ENCODE results near the gene GALNTL6. TPM values are rescaled to one million over a fixed set of nuclear protein-coding genes. Genes with fewer than 3 reads are reported as not detected.

Gene GALNTL6
- total RNA-seq, 1 experiment from 2014 or later, result not detected

DNA sequence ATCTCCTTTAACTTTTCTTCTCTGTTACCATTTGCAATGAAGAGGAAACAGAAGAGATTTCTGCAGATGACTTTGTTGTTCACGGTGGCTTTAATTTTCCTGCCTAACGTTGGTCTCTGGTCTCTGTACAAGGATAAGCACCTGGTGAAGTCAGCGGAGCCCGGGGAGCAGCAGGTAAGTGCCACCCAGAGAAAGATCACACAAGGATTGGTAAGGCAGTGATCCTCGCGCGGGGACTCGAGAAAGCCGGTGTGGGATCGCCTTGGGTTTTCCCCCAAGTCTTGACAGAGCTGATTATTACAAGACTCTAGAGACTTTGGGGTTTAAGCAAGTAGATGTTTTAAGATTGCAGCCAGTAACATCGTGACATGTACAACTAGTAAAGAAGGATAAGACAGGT is 1.3 kb downstream of the GALNTL6 start:
- BruUV-seq (replicated peaks), result no TSS peak
- Histone ChIP-seq H3K4me2 (ENCODE audit: low read length) (no peak overlapping the region), H4K20me1 (ENCODE audit: insufficient read depth) (no peaks in the 10 kb centered on the region; the same call in 1 of the 2 replicates), H3K4me1 (ENCODE audit: control insufficient read depth in 1 of 2, insufficient read depth in 2 of 2, low read length in 2 of 2) (no peaks in the 10 kb centered on the region), H3K36me3 (ENCODE audit: control insufficient read depth in 1 of 2, insufficient read depth in 2 of 2, low read length in 2 of 2) (no peaks in the 10 kb centered on the region), H3K79me2 (ENCODE audit: insufficient read depth, low read length) (no peaks in the 10 kb centered on the region), H2AFZ (ENCODE audit: low read depth, low read length, poor library complexity, severe bottlenecking) (no peak overlapping the region), H3K9me2 (ENCODE audit: insufficient read depth) (no peaks in the 10 kb centered on the region), H3K27me3 (ENCODE audit: insufficient read depth, low read length) (no peaks in the 10 kb centered on the region), H3K9me3 (ENCODE audit: control insufficient read depth in 1 of 2, insufficient read depth in 1 of 2, low read depth in 1 of 2, low read length in 2 of 2) (no peaks in the 10 kb centered on the region), H3K4me3 (replicated peaks in 1 of 2; ENCODE audit: low read depth in 1 of 2, low read length in 2 of 2) (no peak overlapping the region), H3K9ac (ENCODE audit: low read length) (no peak overlapping the region), H3K27ac (ENCODE audit: low read depth, low read length) (no peak overlapping the region)
- ChIA-PET CTCF (no interaction called here), RAD21 (ENCODE audit: low non-redundant PET in 1 of 2, low total read pairs in 2 of 2, uncharacterized antibody in 2 of 2, unreplicated experiment in 2 of 2) (no interaction called here), POLR2A (no interaction called here)
- TF ChIP-seq, protein P1, sequence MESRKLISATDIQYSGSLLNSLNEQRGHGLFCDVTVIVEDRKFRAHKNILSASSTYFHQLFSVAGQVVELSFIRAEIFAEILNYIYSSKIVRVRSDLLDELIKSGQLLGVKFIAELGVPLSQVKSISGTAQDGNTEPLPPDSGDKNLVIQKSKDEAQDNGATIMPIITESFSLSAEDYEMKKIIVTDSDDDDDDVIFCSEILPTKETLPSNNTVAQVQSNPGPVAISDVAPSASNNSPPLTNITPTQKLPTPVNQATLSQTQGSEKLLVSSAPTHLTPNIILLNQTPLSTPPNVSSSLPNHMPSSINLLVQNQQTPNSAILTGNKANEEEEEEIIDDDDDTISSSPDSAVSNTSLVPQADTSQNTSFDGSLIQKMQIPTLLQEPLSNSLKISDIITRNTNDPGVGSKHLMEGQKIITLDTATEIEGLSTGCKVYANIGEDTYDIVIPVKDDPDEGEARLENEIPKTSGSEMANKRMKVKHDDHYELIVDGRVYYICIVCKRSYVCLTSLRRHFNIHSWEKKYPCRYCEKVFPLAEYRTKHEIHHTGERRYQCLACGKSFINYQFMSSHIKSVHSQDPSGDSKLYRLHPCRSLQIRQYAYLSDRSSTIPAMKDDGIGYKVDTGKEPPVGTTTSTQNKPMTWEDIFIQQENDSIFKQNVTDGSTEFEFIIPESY (IDR thresholded peaks at IDR 0.05; ENCODE audit: extremely low read depth, insufficient replicate concordance, low read length), result no peak
- TF ChIP-seq RAD21 (IDR thresholded peaks at IDR 0.05; ENCODE audit: low read depth), result no peak
- TF ChIP-seq FOSL1 (IDR thresholded peaks at IDR 0.05; ENCODE audit: low read depth), result no peak
- no peak for TF ChIP-seq SIN3A (IDR thresholded peaks at IDR 0.05; ENCODE audit: low read depth)
- no peak for TF ChIP-seq EZH2 (IDR thresholded peaks at IDR 0.05)
- no peak for TF ChIP-seq JUND (IDR thresholded peaks at IDR 0.05)
- TF ChIP-seq SRF (IDR thresholded peaks at IDR 0.05; ENCODE audit: low read depth), result no peak
- TF ChIP-seq CEBPB (IDR thresholded peaks at IDR 0.05; ENCODE audit: low read depth), result no peak
- no peak for TF ChIP-seq ZFX (IDR thresholded peaks at IDR 0.05)
- TF ChIP-seq EGR1 (IDR thresholded peaks at IDR 0.05; ENCODE audit: low read depth), result no peak
- TF ChIP-seq, protein P2, sequence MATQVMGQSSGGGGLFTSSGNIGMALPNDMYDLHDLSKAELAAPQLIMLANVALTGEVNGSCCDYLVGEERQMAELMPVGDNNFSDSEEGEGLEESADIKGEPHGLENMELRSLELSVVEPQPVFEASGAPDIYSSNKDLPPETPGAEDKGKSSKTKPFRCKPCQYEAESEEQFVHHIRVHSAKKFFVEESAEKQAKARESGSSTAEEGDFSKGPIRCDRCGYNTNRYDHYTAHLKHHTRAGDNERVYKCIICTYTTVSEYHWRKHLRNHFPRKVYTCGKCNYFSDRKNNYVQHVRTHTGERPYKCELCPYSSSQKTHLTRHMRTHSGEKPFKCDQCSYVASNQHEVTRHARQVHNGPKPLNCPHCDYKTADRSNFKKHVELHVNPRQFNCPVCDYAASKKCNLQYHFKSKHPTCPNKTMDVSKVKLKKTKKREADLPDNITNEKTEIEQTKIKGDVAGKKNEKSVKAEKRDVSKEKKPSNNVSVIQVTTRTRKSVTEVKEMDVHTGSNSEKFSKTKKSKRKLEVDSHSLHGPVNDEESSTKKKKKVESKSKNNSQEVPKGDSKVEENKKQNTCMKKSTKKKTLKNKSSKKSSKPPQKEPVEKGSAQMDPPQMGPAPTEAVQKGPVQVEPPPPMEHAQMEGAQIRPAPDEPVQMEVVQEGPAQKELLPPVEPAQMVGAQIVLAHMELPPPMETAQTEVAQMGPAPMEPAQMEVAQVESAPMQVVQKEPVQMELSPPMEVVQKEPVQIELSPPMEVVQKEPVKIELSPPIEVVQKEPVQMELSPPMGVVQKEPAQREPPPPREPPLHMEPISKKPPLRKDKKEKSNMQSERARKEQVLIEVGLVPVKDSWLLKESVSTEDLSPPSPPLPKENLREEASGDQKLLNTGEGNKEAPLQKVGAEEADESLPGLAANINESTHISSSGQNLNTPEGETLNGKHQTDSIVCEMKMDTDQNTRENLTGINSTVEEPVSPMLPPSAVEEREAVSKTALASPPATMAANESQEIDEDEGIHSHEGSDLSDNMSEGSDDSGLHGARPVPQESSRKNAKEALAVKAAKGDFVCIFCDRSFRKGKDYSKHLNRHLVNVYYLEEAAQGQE (IDR thresholded peaks at IDR 0.05; ENCODE audit: low read depth), result no peak
- TF ChIP-seq ELF1 (IDR thresholded peaks at IDR 0.05; ENCODE audit: borderline replicate concordance, low read depth), result no peak
- DNase-seq (ENCODE audit: low read depth, low spot score), result no peak
- no peak for ATAC-seq
- intact Hi-C loops (cut with micrococcal nuclease), result no loop called here
